HG02623 (cell line): ENCODE results near the gene HIVEP3.

Source experiments
- ATAC-seq: cut with Tn5 transposase; IDR thresholded peaks from one replicate; pipeline ENCODE4 v1.9.1; 2021; ENCODE audit warnings: moderate library complexity; ENCODE audit not compliant: unreplicated experiment

The HIVEP3 gene

GRCh38 chr1:41659903-41660302, 258.8 kb downstream of the HIVEP3 start:
- ATAC-seq, result no peak

- ATAC-seq, result no peak
Observed at GRCh38 chr1:41659159-41659495, 259.6 kb downstream of the HIVEP3 start.

- ATAC-seq, result no peak
Observed at GRCh38 chr1:41658431-41659158, 260.1 kb downstream of the HIVEP3 start.

GRCh38 chr1:41657679-41658295, 260.9 kb downstream of the HIVEP3 start:
- no peak for ATAC-seq

- no peak for ATAC-seq
Observed at GRCh38 chr1:41656825-41657500, 261.8 kb downstream of the HIVEP3 start.

- no peak for ATAC-seq
Observed at GRCh38 chr1:41656068-41656467, 262.7 kb downstream of the HIVEP3 start.

- no peak for ATAC-seq
Observed at GRCh38 chr1:41655632-41656031, 263.1 kb downstream of the HIVEP3 start.

- ATAC-seq, result no peak
Observed at GRCh38 chr1:41653574-41653973, 265.1 kb downstream of the HIVEP3 start.

- no peak for ATAC-seq
Observed at GRCh38 chr1:41652384-41653265, 266.1 kb downstream of the HIVEP3 start.

GRCh38 chr1:41650028-41650880, 268.5 kb downstream of the HIVEP3 start:
- no peak for ATAC-seq

- ATAC-seq, result no peak
Observed at GRCh38 chr1:41649396-41650027, 269.2 kb downstream of the HIVEP3 start.

GRCh38 chr1:41648844-41649243, 269.9 kb downstream of the HIVEP3 start:
- ATAC-seq, result no peak

- no peak for ATAC-seq
Observed at GRCh38 chr1:41648230-41648629, 270.5 kb downstream of the HIVEP3 start.

GRCh38 chr1:41647221-41648135, 271.2 kb downstream of the HIVEP3 start:
- ATAC-seq, result no peak

- no peak for ATAC-seq
Observed at GRCh38 chr1:41646186-41646585, 272.5 kb downstream of the HIVEP3 start.

GRCh38 chr1:41645062-41645461, 273.7 kb downstream of the HIVEP3 start:
- ATAC-seq, result no peak

- no peak for ATAC-seq
Observed at GRCh38 chr1:41642922-41643821, 275.6 kb downstream of the HIVEP3 start.
